Common myeloid progenitor, CD34-positive (primary cell): ENCODE data around the gene LHFPL2.

Experiments used
- CTCF ChIA-PET: fragments of 350-600 bp; sonication (Branson Sonifier 250); formaldehyde crosslinking; loops from one replicate; lab custom pipeline; 2021; ENCODE audit warnings: antibody characterized with exemption; lab: Charles Lee
- POLR2A ChIA-PET: fragments of 350-600 bp; sonication (Branson Sonifier 250); formaldehyde crosslinking; loops from one replicate; lab custom pipeline; 2021; ENCODE audit warnings: antibody characterized with exemption; lab: Charles Lee
- DNase-seq, 3 donors: peaks; one replicate each; pipeline versions ENCODE4 v3.0.0 to v3.0.0-alpha.2; 2013
- H3K27ac ChIP-seq, 2 experiments: 1 replicate in 1 of 2; 2 replicates in 1 of 2; pipeline ENCODE4 v1.7.0; 2013; ENCODE audit warnings: inconsistent platforms in 2 of 2, low read length in 2 of 2, mild to moderate bottlenecking in 2 of 2, low read depth in 1 of 2, moderate library complexity in 1 of 2; ENCODE audit not compliant: severe bottlenecking in 2 of 2, insufficient read depth in 1 of 2, poor library complexity in 1 of 2
- H3K27me3 ChIP-seq, 5 experiments: replicated peaks in 2 of 5; 1 replicate in 3 of 5; 2 replicates in 2 of 5; pipeline versions ENCODE4 v1.6.1 to v1.7.0; 2013; ENCODE audit warnings: low read length in 4 of 5, mild to moderate bottlenecking in 2 of 5, moderate library complexity in 2 of 5, inconsistent platforms in 1 of 5; ENCODE audit not compliant: insufficient read depth in 5 of 5, control insufficient read depth in 4 of 5
- H3K36me3 ChIP-seq, 4 experiments: 1 replicate in 2 of 4; 2 replicates in 2 of 4; pipeline versions ENCODE4 v1.6.1 to v1.7.0; 2013; ENCODE audit warnings: low read length in 3 of 4, control low read depth in 1 of 4, mild to moderate bottlenecking in 1 of 4; ENCODE audit not compliant: control insufficient read depth in 4 of 4, insufficient read depth in 4 of 4
- H3K4me1 ChIP-seq, 4 experiments: 1 replicate in 3 of 4; 2 replicates in 1 of 4; pipeline versions ENCODE4 v1.6.1 to v1.7.1; 2013; ENCODE audit warnings: low read length in 3 of 4, mild to moderate bottlenecking in 3 of 4, control low read depth in 1 of 4, inconsistent platforms in 1 of 4, moderate library complexity in 1 of 4; ENCODE audit not compliant: control insufficient read depth in 4 of 4, insufficient read depth in 4 of 4; ENCODE audit errors: control extremely low read depth in 1 of 4
- H3K4me3 ChIP-seq, 7 experiments: 1 replicate in 4 of 7; 2 replicates in 3 of 7; pipeline versions ENCODE4 v1.5.1 to v1.7.0; 2013; ENCODE audit warnings: mild to moderate bottlenecking in 7 of 7, low read length in 6 of 7, moderate library complexity in 6 of 7, inconsistent platforms in 2 of 7, low read depth in 2 of 7, control low read depth in 1 of 7; ENCODE audit not compliant: insufficient read depth in 4 of 7, control insufficient read depth in 1 of 7; ENCODE audit errors: extremely low read depth in 1 of 7
- H3K9me3 ChIP-seq, 5 experiments: 1 replicate in 4 of 5; 2 replicates in 1 of 5; pipeline versions ENCODE4 v1.6.1 to v1.7.1; 2013; ENCODE audit warnings: low read length in 4 of 5, mild to moderate bottlenecking in 2 of 5, inconsistent platforms in 1 of 5, low read depth in 1 of 5, moderate library complexity in 1 of 5; ENCODE audit not compliant: control insufficient read depth in 4 of 5, insufficient read depth in 2 of 5; ENCODE audit errors: control extremely low read depth in 1 of 5
- WGBS: methylation state at CpG from one replicate; pipeline ENCODE4 v1.1.5; 2013; ENCODE audit not compliant: insufficient coverage; 5-methylcytosine and 5-hydroxymethylcytosine counted together

The LHFPL2 gene

DNA sequence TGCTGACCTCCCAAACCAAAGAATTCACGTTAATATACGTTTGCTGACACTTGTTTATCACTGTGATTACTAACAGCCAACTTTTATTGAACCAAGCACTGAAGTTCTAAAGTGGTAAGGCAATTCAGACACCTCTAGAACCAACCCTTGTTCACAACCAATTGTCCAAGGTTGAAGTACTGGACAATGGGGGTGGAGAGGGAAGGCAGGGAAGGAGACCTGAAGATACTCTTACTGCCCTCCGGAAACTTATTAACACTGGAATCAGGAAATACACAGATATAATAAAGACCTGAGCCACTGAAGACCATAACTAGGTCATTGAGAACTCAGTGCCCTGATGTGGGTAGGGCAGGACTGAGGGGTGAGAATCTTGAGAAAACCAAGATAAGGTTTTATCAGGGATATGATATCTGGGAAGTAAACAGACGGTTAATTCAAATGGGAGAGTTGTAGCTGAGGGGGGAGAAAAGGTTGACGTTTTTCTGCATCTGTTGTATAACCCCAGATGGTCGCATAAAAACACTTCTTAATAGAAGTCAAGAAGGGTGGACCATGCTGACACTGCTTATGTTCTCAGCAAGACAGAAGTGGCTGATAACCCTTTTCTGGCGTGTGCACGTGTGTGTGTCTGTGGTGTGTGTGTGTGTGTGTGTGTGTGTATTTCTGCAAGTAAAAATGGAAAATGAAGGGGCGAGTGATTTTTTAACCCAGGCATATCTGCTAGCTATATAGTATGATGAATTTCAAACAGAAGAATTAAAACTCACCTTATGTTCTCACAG, 125.9 kb downstream of the LHFPL2 start:
- Histone ChIP-seq H3K27ac (no peak overlapping the region), H3K36me3 (no peaks in the 10 kb centered on the region), H3K4me3 (no peak overlapping the region), H3K4me1 (peaks cover 0 to 13% (median 4%) of the 10 kb centered on the region in 4 experiments), H3K27me3 (no peaks in the 10 kb centered on the region), H3K9me3 (no peaks in the 10 kb centered on the region)
- WGBS, result 96% methylated on average over 5 of the region's 9 CpGs
- ChIA-PET CTCF (interaction anchor here (1.9 kb wide), 1 partner anchor 10 kb away, joined by 7 read pairs; no protein-coding TSS in a partner anchor), POLR2A (no interaction called here)
- no peak for DNase-seq

DNA sequence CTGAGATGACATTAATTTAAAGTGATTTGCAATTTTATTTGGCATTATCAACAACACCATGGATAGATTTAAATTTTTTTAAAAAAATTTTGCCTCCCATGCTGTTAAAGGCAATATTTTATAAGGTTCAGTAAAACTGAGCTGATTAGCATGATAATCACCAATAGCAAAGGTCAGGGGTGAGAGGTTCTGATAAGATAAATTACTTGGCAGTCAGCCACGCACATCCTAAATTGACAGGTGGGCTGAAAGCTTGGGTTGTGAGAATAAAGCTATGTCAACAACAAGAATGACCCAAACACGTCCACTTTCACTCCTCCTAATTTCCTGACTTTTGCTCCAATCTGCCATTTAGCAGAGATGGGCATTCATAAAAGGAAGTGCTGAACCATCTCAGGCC, 127.1 kb downstream of the LHFPL2 start:
- Histone ChIP-seq H3K9me3 (no peaks in the 10 kb centered on the region), H3K27me3 (no peaks in the 10 kb centered on the region), H3K4me3 (no peak overlapping the region), H3K27ac (no peak overlapping the region), H3K4me1 (peaks cover 0 to under 1% (median under 1%) of the 10 kb centered on the region in 4 experiments), H3K36me3 (no peaks in the 10 kb centered on the region)
- ChIA-PET POLR2A (no interaction called here), CTCF (interaction anchor here (1.0 to 2.6 kb wide), 4 partner anchors 11 to 54 kb away, joined by 4 to 10 read pairs (median 8); no protein-coding TSS in a partner anchor)
- 78% methylated on average over 1 of the region's 2 CpGs for WGBS
- DNase-seq, result no peak

DNA sequence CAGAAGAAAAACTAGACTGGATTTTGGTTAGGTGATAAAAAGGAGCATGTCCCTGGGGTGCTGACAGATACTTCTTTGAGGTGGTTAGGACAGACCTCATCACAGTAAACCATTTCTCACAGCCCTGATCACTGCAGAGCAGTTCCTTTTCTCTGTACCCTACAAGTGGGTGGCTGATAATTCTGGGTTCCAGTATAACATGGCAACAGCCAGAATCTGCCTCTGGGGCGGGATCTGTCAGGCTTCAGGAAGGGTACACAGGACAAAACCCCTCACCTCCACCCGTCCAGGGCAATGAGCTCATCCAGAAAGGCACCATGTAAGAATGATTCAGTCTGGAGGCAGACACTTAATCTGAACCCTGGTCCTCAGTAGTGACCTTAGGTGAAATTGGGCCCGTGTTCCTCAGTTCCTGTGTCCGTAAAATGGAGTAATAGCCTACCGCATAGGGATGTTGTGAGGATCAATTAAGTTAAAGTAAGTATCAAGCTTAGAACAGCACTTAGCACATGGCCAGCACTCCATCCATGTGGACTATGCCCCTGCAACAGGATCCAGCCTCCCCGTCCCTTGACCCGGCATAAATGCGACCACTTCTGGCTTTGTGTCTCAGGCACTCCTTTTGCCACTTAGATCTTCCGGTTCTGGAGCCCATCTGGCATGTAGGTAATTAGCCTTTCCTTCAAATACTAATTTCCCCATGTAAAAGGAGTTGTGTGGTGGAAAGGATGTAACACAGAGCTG, 129.2 kb downstream of the LHFPL2 start:
- H3K9me3 ChIP-seq, result no peaks in the 10 kb centered on the region
- H3K27me3 ChIP-seq, result no peaks in the 10 kb centered on the region
- WGBS, result 98% methylated on average over 8 of the region's 9 CpGs
- no peaks in the 10 kb centered on the region for H3K36me3 ChIP-seq
- no peak for DNase-seq
- no peaks in the 10 kb centered on the region for H3K4me1 ChIP-seq
- no peak overlapping the region for H3K27ac ChIP-seq
- CTCF ChIA-PET, result interaction anchor here (1.1 to 2.6 kb wide), 3 partner anchors 8 to 52 kb away, joined by 3 to 10 read pairs (median 5); no protein-coding TSS in a partner anchor
- H3K4me3 ChIP-seq, result no peak overlapping the region
- POLR2A ChIA-PET, result no interaction called here

DNA sequence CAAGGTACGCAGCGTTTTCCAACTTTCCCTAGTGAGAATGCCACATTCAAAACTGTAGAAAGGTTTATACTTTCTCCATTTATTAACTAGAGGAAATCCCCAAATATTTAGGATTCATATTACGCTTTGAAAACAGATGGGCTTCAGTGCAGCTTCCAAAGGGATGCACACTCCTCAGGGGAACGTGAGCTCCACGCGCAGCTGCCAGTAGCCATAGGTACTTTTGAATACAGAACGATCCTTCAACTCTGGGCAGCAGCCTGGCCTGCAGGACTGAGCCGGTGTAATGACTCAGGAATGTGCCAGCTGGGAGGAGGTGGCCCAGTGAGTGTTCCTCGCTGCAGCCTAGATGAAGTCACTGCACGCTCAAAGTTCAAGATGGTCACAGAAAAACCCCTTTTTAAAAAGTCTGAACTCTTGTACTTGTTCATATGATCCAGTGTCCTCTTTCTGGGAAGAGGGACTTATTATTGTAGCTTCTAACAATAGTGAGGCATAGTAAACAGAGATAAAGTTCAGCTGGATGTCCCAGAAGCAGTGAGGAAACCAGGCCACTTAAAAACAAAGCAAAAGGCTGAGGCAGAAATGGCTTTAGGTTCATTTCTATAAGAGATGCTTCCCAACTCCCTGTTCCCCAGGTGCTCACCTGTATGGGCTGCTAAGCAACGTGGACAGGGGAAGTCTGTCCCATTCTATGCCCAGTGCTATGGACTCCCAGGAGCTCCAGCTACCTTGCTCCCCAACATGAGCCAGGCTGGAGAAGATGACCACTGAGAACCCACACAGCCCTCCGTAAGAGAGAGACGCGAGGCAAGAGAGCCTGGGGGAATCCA, 130.0 kb downstream of the LHFPL2 start:
- H3K27me3 ChIP-seq, result no peaks in the 10 kb centered on the region
- no peak overlapping the region for H3K27ac ChIP-seq
- H3K4me1 ChIP-seq, result no peaks in the 10 kb centered on the region
- no peak overlapping the region for H3K4me3 ChIP-seq
- H3K36me3 ChIP-seq, result no peaks in the 10 kb centered on the region
- DNase-seq, result no peak
- POLR2A ChIA-PET, result no interaction called here
- CTCF ChIA-PET, result interaction anchor here (1.8 kb wide), 1 partner anchor 14 kb away, joined by 5 read pairs; no protein-coding TSS in a partner anchor
- no peaks in the 10 kb centered on the region for H3K9me3 ChIP-seq
- 97% methylated on average over 10 of the region's 14 CpGs for WGBS

DNA sequence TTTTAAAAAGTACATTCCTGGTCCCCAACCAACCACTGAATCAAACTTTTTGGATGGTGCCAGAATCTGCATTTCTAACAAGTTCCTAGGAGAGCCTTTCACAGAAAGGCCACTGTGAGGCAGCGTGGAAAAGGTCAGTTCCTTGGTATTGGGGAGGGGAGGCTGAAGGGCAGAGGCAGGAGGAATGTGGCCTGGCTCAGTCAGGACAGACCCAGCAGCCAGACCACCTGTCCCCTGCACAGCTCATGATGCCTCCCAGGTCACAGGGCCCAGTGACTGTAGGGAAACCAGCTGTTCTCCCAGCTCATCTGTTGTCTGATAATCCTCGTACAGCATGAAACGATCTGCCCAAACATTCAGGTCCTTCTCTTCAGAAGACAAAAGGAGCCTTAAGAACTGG, 132.9 kb downstream of the LHFPL2 start:
- CTCF ChIA-PET, result interaction anchor here (1.1 kb wide), 1 partner anchor 48 kb away, joined by 4 read pairs; no protein-coding TSS in a partner anchor
- Histone ChIP-seq H3K9me3 (peaks cover 0 to 3% (median 0%) of the 10 kb centered on the region in 5 experiments), H3K27ac (no peak overlapping the region), H3K36me3 (no peaks in the 10 kb centered on the region), H3K4me3 (no peak overlapping the region), H3K4me1 (peaks cover 13 to 17% (median 16%) of the 10 kb centered on the region in 4 experiments), H3K27me3 (no peaks in the 10 kb centered on the region)
- DNase-seq, result no peak
- POLR2A ChIA-PET, result no interaction called here
- 100% methylated on average over 2 of the region's 3 CpGs for WGBS

DNA sequence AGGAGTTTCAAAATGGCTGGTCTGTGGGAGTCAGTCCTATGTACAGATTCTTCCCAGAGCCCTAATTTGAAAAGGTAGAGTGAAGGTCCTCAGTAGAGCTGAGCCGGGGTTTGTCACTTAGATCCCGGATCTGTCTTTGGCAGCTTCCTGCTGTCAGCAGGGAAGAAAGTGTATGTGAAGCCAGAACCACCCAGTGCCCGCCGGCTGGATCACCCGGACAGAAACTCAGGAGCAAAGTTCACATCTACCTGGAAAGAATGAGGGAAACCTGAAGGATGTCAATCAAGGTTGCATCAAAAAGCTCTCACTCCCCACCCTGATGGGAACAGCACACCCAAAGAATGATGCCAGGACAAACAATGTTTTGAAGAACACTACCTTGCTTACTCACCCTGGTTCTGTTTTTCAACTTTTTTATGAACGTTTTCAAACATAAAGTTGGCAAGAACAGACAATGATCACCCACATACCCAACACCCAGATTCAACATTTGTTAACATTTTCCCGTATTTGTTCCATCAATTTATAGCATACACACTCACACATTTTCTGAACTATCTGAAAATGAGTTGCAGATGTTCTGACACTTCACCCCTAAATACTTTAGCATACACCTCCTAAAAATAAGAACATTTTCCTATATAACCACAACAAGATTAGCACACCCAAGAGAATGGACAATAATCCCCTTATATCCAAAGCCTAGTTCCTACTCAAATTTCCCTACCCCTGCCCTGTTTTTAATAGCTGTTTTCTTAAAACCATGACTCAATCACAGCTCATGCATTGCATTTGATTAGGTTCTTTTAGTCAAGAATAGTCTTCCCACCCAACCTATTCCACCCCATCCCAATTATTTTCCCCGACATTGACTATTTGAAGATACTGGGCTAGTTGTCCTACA, 133.9 kb downstream of the LHFPL2 start:
- 98% methylated on average over 6 of the region's 8 CpGs for WGBS
- CTCF ChIA-PET, result interaction anchor here (0.6 to 1.3 kb wide), 4 partner anchors 18 to 989 kb away, joined by 4 read pairs; no protein-coding TSS in a partner anchor
- Histone ChIP-seq H3K9me3 (peaks cover 0 to 3% (median 0%) of the 10 kb centered on the region in 5 experiments), H3K27me3 (no peaks in the 10 kb centered on the region), H3K36me3 (no peaks in the 10 kb centered on the region), H3K4me3 (no peak overlapping the region), H3K4me1 (peaks cover 16 to 27% (median 19%) of the 10 kb centered on the region in 4 experiments), H3K27ac (no peak overlapping the region)
- POLR2A ChIA-PET, result no interaction called here
- no peak for DNase-seq
